Breast epithelium (tissue), 4 donors: ENCODE data around the gene SPIB. TPM values are rescaled to one million over a fixed set of nuclear protein-coding genes. Genes with fewer than 3 reads are reported as not detected.
A peak's percentile ranks its signal among the peaks of the same experiment; 100 is the strongest.

Experiments used
- DNase-seq, 2 donors: peaks; one replicate each; pipeline ENCODE4 v3.0.0-alpha.2; 2019; ENCODE audit warnings: low spot score in 2 of 2
- H3K27ac ChIP-seq, 2 donors: fragments of 200-600 bp; sonication (generic) in 1 of 2; one replicate each; pipeline ENCODE4 v1.5.1; 2016 to 2019; ENCODE audit warnings: mild to moderate bottlenecking in 1 of 2
- H3K27me3 ChIP-seq, 2 donors: fragments of 200-600 bp; sonication (generic) in 1 of 2; one replicate each; pipeline versions ENCODE4 v1.5.1 to v1.6.0; 2017 to 2019; ENCODE audit warnings: control low read depth in 1 of 2, mild to moderate bottlenecking in 1 of 2
- H3K36me3 ChIP-seq: fragments of 200-600 bp; one replicate; pipeline ENCODE4 v1.5.1; 2019
- H3K4me1 ChIP-seq, 2 donors: fragments of 200-600 bp; sonication (generic); one replicate each; pipeline ENCODE4 v1.5.1; 2016 to 2019; ENCODE audit warnings: control low read depth in 1 of 2
- H3K4me3 ChIP-seq, 3 donors: fragments of 200-600 bp; sonication (generic); 1 replicate in 2 of 3; 2 replicates in 1 of 3; pipeline ENCODE4 v1.5.1; 2016 to 2019; ENCODE audit warnings: mild to moderate bottlenecking in 3 of 3, moderate library complexity in 2 of 3
- H3K9me3 ChIP-seq, 2 donors: fragments of 200-600 bp; sonication (generic) in 1 of 2; one replicate each; pipeline ENCODE4 v1.5.1; 2016 to 2019; ENCODE audit warnings: control low read depth in 1 of 2
- CTCF ChIP-seq, 3 donors: fragments of 450-650 bp; IDR thresholded peaks; one replicate each; pipeline ENCODE4 v1.5.1; 2016 to 2017; ENCODE audit warnings: antibody characterized with exemption in 3 of 3, mild to moderate bottlenecking in 3 of 3, moderate library complexity in 3 of 3
- POLR2A ChIP-seq: fragments of 450-650 bp; IDR thresholded peaks from one replicate; pipeline ENCODE4 v1.6.1; 2016; ENCODE audit warnings: antibody characterized with exemption, mild to moderate bottlenecking, moderate library complexity
- POLR2AphosphoS5 ChIP-seq, 3 donors: sonication (generic); formaldehyde crosslinking; IDR thresholded peaks; one replicate each; pipeline ENCODE4 v1.6.1; 2017; ENCODE audit warnings: antibody characterized with exemption in 3 of 3
- intact Hi-C: fragments of 100-400 bp; cut with DNase I; formaldehyde crosslinking; loops from one replicate; pipeline ENCODE4 v1.15.1; 2023; ENCODE audit warnings: low total_unique reads
- total RNA-seq, 3 donors: library from RNA; depleted of rRNA; stranded (reverse); fragments of >200 nt; gene quantifications; one replicate each; pipeline ENCODE4 v1.1.0, GENCODE V29; 2016

The SPIB gene
- total RNA-seq, 3 donors from 2014 or later = 0.33 TPM; not detected in 2

- Histone ChIP-seq H3K9me3 (no peaks in the 10 kb centered on the region), H3K4me3 (peak within 1 kb of the TSS; percentile 49 to 80 (median 72)), H3K4me1 (peaks cover 0 to 4% of the 10 kb centered on the region in 2 donors), H3K27me3 (peaks cover 0 to 4% of the 10 kb centered on the region in 2 donors), H3K36me3 (no peaks in the 10 kb centered on the region), H3K27ac (peak within 1 kb of the TSS; percentile 74 to 81)
- no peak for TF ChIP-seq CTCF (IDR thresholded peaks at IDR 0.05)
- no peak for TF ChIP-seq POLR2A
- no peak for TF ChIP-seq POLR2AphosphoS5 (IDR thresholded peaks at IDR 0.05)
- intact Hi-C loops = no loop called here
- no peak for DNase-seq
Observed at GRCh38 chr19:50432221-50433028, 13.7 kb downstream of the SPIB start, which contains the start of gene MYBPC2. TSS of gene MYBPC2 (plus strand) at chr19:50432892. CDS start at chr19:50432954, 62 bp downstream.

GRCh38 chr19:50433201-50434180 lies 14.8 kb downstream of the SPIB start:
- Histone ChIP-seq H3K9me3 (no peaks in the 10 kb centered on the region), H3K27ac (no peak overlapping the region), H3K27me3 (peaks cover 0 to 4% of the 10 kb centered on the region in 2 donors), H3K36me3 (no peaks in the 10 kb centered on the region), H3K4me1 (peaks cover 0 to 4% of the 10 kb centered on the region in 2 donors), H3K4me3 (no peak overlapping the region)
- TF ChIP-seq POLR2A (no peak), POLR2AphosphoS5 (IDR thresholded peaks at IDR 0.05) (no peak), CTCF (IDR thresholded peaks at IDR 0.05) (no peak)
- DNase-seq = no peak
- intact Hi-C loops = no loop called here

- TF ChIP-seq CTCF (IDR thresholded peaks at IDR 0.05) = no peak
- TF ChIP-seq POLR2A = no peak
- no peak for TF ChIP-seq POLR2AphosphoS5 (IDR thresholded peaks at IDR 0.05)
- H3K27me3 ChIP-seq = no peaks in the 10 kb centered on the region
- no peak overlapping the region for H3K4me3 ChIP-seq
- no peak overlapping the region for H3K27ac ChIP-seq
- intact Hi-C loops = no loop called here
- H3K4me1 ChIP-seq = peaks cover 0 to 4% of the 10 kb centered on the region in 2 donors
- no peaks in the 10 kb centered on the region for H3K9me3 ChIP-seq
- no peak for DNase-seq
- no peaks in the 10 kb centered on the region for H3K36me3 ChIP-seq
Observed at GRCh38 chr19:50434525-50434924, 15.8 kb downstream of the SPIB start.

- intact Hi-C loops = no loop called here
- H3K27ac ChIP-seq = no peak overlapping the region
- TF ChIP-seq CTCF (IDR thresholded peaks at IDR 0.05) (no peak), POLR2A (no peak), POLR2AphosphoS5 (IDR thresholded peaks at IDR 0.05) (no peak)
- H3K4me1 ChIP-seq = peaks cover 0 to 4% of the 10 kb centered on the region in 2 donors
- no peaks in the 10 kb centered on the region for H3K36me3 ChIP-seq
- no peak for DNase-seq
- H3K27me3 ChIP-seq = no peaks in the 10 kb centered on the region
- no peaks in the 10 kb centered on the region for H3K9me3 ChIP-seq
- H3K4me3 ChIP-seq = no peak overlapping the region
Observed at GRCh38 chr19:50435221-50435620, 16.5 kb downstream of the SPIB start.
